NCI-H146 treated with DMSO at 0.1 percent for 48 hours (cell line): Measurements from ENCODE around the gene VAV2.

Experiments
- DNase-seq: peaks from one replicate; lab custom pipeline; 2025; ENCODE audit not compliant: unreplicated experiment; lab: John Stamatoyannopoulos, UW

VAV2 gene

GRCh38 chr9:134028575-134029247 lies 36.6 kb upstream of the VAV2 start:
- no peak for DNase-seq

GRCh38 chr9:134028076-134028475 lies 36.0 kb upstream of the VAV2 start:
- no peak for DNase-seq

DNA sequence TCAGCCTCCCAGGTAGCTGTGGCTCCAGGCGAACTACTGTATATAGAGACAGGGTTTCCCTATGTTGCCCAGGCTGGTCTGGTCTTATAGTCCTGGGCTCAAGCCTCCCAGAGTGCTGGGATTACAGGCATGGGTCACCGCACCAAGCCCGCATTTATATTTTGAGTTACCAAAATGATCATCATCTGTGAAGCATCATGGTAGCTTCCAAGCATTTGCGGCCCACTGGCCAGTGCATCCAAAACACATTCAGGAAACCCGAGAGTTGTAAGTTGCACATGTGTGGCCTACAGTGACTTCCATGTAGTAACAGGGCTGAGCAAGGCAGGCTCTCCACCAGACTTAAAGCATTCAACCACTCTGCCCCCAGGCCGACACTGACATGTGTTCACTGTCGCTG lies 35.4 kb upstream of the VAV2 start:
- no peak for DNase-seq

DNA sequence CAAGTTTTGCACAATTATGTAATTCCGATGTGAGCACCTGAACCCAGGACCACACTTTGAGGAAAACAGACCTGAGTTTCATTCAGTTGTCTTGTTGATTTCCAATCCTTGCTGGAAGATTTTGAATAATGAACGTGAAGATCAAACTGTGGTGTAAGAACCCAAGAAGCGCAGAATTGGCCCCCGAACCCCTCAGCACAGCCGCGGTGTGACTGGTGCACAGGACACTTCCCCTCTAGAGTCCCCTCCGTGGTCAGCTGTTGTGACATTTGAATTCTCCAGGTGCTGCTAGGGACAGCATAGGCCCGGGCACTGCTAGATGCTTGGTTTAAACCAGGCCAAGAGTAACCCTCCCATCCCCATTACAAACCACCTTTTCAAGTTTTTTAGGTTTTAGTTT lies 34.9 kb upstream of the VAV2 start:
- DNase-seq, result no peak

GRCh38 chr9:134026581-134026980 lies 34.5 kb upstream of the VAV2 start:
- no peak for DNase-seq

DNA sequence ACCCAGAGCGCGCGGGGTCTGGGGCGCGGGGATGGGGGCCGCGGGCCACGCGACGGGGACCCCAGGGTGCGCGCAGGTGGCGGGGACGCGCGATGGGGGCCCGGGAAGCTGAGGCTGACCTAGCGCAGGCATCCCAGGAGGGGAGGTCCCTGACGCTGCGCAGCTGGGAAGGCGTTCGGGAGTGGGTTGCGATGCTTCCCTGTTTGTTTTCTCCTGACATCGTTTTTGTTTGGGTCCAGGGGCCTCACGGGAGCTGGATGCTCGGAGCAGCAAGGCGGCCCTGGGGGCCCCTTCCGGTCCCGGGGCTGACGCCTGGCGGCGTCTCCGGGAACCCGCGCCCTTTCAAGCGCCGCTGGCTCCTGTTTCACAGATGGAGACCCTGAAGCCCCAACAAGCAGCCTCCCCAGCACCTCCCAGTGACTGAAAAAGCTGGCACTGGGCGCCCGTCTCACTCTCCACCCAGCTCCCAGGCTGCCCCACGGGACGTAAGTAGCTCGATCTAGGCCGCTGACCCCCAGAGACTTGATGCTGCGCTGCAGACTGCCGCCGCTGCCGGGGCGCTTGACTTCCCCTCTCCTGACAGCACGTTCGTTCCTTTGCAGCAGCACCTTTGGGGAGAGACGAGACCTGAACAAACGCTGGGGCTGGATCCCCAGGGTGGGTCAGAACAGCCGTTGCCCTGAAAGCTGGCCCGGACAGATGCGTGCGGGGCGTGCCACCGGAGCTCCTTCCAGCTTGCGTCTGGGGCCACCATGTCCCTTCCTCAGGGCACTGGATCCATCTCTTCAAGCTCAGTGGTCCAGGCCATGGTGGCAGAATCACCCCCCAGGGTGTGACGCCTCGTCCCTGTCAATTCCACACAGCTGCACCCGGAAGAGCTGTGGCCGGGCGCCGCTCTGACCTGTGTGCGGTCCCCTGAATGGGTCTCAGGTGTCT lies 33.8 kb upstream of the VAV2 start:
- no peak for DNase-seq

GRCh38 chr9:134024828-134025605 lies 32.9 kb upstream of the VAV2 start, which contains the start of gene BRD3OS:
TSS of gene BRD3OS (plus strand) at chr9:134025481. CDS start at chr9:134026748, 1,267 bp downstream.
- DNase-seq, result peak; percentile 94

GRCh38 chr9:134024214-134024792 lies 32.2 kb upstream of the VAV2 start:
- no peak for DNase-seq

DNA sequence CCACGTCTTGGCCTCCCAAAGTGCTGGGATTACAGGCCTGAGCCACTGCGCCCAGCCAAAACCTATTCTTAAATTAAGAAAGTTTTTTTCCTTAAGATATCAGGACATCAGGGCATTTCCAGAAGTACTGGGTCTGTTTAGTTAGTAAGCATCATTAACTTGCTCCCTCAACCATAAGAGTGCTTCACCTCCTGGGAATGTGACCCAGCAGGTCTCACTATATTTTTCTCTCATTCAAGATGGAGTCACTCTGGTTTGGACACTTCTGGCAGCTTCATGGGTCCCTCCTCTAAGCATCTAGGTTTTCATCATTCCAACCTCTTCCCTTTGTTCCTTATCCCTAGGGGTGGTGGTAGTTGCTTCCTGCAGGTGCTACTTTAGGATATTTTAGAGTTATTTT lies 22.8 kb upstream of the VAV2 start:
- no peak for DNase-seq

GRCh38 chr9:134011401-134011800 lies 19.3 kb upstream of the VAV2 start:
- DNase-seq, result no peak

DNA sequence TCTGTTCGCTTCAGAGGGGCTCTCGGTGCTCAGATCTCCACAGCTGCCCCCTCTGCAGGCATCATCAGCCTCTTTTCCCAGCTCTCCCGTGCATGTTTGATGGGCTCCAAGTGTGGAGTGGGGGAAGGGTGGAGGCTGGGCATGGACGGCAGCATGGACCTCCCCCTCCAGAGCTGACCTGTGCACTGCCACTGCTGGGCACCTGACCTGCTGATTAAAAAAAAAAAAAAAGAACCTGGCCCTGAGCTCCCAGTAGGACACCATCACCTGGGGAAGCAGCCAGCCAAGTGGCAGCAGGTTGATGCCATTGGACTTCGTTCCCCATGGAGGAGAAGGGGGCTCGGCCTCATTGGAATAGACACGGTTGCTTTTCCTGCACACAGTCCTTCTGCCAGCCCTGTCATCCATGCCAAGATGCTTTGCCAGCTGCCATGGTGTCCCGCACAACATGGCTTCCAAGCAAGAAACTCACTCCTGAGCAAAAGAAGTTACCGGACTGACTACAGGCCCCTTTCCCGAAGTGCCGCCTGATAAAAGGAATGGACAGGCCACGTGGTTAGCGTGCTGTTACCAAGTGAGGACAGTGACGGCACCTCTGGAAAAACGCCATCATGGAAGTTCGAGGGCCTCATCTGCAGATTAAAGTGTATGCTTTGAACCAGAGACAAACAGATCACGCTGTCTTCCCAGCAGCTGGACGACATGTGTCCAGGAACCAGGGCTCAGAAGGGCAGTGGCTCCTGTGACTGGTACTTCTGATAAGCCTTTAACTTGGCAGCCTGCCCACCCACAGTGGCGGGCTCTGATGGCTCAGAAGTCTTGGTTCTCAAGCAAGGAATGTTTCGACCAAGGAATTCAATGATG lies 18.4 kb upstream of the VAV2 start:
- DNase-seq, result no peak

GRCh38 chr9:134007571-134007970 lies 15.4 kb upstream of the VAV2 start:
- DNase-seq, result no peak

DNA sequence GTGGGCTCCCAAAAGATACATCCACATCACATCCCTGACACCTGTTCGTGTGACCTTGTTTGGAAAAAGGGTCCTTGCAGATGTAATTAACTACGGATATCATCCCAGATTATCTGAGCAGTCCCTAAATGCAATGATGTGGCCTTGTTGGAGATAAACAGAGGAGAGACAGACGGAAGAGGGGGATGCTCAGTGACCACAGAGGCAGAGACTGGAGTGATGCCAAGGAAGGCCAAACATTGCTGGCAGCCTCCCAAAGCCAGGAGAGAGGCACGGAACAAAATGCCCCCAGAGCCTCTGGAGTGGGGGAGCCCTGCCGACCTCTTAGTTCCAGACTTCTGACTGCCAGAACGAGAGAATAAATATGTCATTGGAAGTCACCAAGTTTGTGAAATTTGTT lies 15.0 kb upstream of the VAV2 start:
- DNase-seq, result no peak

DNA sequence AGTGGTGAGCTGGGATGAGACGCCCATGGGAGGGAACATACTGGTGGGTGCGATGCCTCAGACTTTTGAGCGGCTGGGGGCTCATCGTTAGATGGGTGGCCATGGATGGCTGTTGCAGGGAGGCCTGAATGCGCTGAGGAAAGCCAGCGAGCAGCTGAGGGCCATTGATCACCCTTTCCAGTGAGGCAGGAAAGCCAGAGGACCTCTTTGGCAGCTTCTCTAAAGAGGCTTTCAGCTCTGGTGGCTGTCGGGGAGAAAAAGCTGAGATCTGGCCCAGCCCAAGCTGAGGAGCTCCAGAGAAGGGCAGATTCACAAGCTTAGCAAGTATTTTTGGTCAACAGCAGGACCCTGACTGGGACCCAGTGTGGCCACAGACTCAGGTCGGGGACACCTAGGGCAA lies 13.3 kb upstream of the VAV2 start:
- DNase-seq, result no peak

DNA sequence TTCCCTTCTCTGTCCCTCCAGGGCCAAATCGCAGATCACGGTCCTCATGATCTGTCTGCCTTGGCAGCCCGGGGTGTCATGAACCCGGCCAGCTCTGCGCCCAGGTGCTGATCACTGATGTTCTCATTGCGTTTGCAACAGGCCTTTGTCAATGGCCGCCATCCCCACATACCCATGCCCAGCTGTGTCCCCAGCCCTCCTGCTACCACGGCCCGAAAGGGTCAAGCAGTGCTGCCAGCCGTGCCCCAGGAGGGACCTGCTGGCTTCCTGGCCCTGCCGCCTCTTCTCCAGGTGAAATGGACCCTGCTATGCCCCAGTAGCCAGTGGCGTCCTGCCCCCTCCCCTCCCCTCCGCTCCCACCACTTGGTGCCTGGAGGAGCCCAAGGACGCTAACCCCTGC lies 12.8 kb upstream of the VAV2 start:
- no peak for DNase-seq

DNA sequence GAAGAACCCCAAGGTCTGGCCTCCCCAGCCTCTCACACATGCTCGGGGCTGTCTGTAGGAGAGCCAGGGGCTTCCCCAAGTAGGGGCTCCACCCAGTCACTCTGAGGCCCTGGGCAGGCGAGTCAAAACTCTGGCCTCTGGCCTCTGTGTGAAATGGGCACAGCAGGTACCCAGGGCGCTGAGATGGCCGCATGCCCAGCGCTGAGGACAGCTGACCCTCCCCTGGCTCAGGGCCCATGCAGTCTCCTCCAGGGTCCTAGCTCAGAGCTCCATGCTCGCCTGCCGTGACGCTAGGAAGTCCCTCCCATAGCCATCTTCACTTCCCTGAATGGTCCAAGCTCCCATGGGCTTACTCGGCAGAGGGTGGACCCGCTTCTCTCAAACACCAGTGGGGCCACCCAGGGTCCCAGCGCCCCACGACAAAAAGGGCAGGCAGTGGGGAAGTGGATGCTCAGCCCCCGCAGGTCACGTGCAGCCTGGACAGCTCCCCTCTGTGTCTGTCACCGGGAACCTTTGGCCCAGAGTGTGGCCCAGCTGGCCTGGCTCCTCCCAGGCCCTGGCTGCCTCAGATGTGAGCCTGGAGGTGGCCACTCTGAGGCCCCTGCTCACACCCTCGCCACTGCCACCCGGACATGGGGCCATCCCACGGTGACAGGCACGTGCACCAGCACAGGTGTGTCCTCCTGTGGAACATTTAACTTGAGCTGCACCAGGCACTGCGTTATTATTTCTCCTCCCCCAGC lies 12.2 kb upstream of the VAV2 start:
- DNase-seq, result no peak

DNA sequence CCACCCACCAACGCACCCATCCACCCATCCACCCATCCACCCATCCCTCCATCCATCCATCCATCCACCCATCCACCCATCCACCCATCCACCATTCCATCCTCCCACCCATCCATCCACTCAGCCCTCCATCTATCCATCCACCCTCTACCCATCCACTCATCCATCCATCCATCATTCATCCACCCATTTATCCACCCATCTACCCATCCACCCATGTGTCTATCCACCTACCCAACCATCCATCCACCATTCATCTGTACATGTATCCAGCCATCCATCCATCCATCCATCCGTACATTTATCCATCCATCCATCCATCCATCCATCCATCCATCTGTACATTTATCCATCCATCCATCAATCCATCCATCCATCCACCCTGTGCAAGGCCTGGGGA lies 11.1 kb upstream of the VAV2 start:
- no peak for DNase-seq

GRCh38 chr9:134002796-134003195 lies 10.7 kb upstream of the VAV2 start:
- no peak for DNase-seq

DNA sequence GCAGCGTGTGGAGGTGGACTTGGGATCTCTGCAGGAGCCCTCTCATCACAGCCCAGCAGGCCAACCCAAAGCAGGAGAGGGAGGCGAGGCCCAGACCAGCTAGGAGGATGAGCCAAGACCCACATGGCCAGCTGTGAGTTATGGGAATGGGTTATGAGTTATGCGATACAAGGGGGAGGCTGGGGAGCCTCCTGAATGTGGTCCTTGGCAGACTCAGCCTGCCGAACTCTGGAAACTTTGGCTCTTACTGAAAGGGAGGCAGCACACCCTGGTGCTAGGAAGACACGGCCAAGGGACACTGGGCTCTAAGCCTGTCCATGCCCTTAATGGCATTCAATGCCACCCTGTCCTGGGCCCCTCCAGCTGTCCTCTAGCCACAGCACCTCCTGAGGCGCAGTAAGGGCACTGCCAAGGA lies 7.7 kb upstream of the VAV2 start:
- DNase-seq, result no peak
